Liver (tissue), 3 donors: Measurements from ENCODE around the gene NSF.
A peak's percentile ranks its signal among the peaks of the same experiment; 100 is the strongest.

Experiments used
- CTCF ChIP-seq: fragments of 150-350 bp; IDR thresholded peaks from 2 replicates; pipeline ENCODE4 v1.5.1; 2017; ENCODE audit warnings: improper control_type of control experiment, low read depth, low read length; ENCODE audit not compliant: missing input control
- JUND ChIP-seq, 2 donors: IDR thresholded peaks; 2 replicates each; pipeline ENCODE4 v1.6.1; 2016; ENCODE audit warnings: antibody characterized with exemption in 2 of 2
- RAD21 ChIP-seq, 2 donors: IDR thresholded peaks; 2 replicates each; pipeline ENCODE4 v1.6.1; 2016; ENCODE audit warnings: antibody characterized with exemption in 2 of 2, mild to moderate bottlenecking in 2 of 2
- YY1 ChIP-seq: IDR thresholded peaks from 2 replicates; pipeline ENCODE4 v1.6.1; 2016; ENCODE audit warnings: antibody characterized with exemption, mild to moderate bottlenecking
- TF ChIP-seq, protein P1 (sequence below): IDR thresholded peaks from 2 replicates; pipeline ENCODE4 v1.6.1; 2016; ENCODE audit warnings: antibody characterized with exemption
- TF ChIP-seq, protein P2 (sequence below): IDR thresholded peaks from 2 replicates; pipeline ENCODE4 v1.6.1; 2016; ENCODE audit warnings: antibody characterized with exemption, mild to moderate bottlenecking
- donor health status: healthy.
- donor health status: healthy.

- TF ChIP-seq JUND (IDR thresholded peaks at IDR 0.05) (no peak), CTCF (no peak), RAD21 (IDR thresholded peaks at IDR 0.05) (no peak), YY1 (no peak)
- TF ChIP-seq, protein P1, sequence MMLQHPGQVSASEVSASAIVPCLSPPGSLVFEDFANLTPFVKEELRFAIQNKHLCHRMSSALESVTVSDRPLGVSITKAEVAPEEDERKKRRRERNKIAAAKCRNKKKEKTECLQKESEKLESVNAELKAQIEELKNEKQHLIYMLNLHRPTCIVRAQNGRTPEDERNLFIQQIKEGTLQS = no peak
- TF ChIP-seq, protein P2, sequence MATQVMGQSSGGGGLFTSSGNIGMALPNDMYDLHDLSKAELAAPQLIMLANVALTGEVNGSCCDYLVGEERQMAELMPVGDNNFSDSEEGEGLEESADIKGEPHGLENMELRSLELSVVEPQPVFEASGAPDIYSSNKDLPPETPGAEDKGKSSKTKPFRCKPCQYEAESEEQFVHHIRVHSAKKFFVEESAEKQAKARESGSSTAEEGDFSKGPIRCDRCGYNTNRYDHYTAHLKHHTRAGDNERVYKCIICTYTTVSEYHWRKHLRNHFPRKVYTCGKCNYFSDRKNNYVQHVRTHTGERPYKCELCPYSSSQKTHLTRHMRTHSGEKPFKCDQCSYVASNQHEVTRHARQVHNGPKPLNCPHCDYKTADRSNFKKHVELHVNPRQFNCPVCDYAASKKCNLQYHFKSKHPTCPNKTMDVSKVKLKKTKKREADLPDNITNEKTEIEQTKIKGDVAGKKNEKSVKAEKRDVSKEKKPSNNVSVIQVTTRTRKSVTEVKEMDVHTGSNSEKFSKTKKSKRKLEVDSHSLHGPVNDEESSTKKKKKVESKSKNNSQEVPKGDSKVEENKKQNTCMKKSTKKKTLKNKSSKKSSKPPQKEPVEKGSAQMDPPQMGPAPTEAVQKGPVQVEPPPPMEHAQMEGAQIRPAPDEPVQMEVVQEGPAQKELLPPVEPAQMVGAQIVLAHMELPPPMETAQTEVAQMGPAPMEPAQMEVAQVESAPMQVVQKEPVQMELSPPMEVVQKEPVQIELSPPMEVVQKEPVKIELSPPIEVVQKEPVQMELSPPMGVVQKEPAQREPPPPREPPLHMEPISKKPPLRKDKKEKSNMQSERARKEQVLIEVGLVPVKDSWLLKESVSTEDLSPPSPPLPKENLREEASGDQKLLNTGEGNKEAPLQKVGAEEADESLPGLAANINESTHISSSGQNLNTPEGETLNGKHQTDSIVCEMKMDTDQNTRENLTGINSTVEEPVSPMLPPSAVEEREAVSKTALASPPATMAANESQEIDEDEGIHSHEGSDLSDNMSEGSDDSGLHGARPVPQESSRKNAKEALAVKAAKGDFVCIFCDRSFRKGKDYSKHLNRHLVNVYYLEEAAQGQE = peak; percentile 38
These were observed 181.3 kb downstream of the NSF start for GRCh38 chr17:46771561-46772474.
